ENCODE data around the gene FOXK1. TPM values are rescaled to one million over a fixed set of nuclear protein-coding genes. Genes with fewer than 3 reads are reported as not detected.

The FOXK1 gene
- total and polyA plus RNA-seq, 2 of the 13 experiments (the other 11 are each of a cell fraction or from before 2014, with no cell fraction given): 4.6 to 8.8 TPM

GRCh38 chr7:4641667-4642467, 40.2 kb upstream of the FOXK1 start (continued):
- TF ChIP-seq SOX13 (IDR thresholded peaks at IDR 0.05) (no peak), SOX13 (CRISPR knock-in tag; conservative IDR thresholded peaks at IDR 0.05 in 1 of 2, IDR thresholded peaks at IDR 0.05 in 1 of 2) (peak in 1 of 2 experiments; percentile 30; a peak in 1 of 4 replicates), KDM5A (IDR thresholded peaks at IDR 0.05; ENCODE audit: borderline replicate concordance, low read length) (no peak), RAD21 (CRISPR knock-in tag; IDR thresholded peaks at IDR 0.05) (peak; percentile 86), ZNF382 (CRISPR knock-in tag; IDR thresholded peaks at IDR 0.05; ENCODE audit: borderline replicate concordance) (no peak), ZC3H13 (CRISPR knock-in tag; IDR thresholded peaks at IDR 0.05) (peak; percentile 88), THAP8 (CRISPR knock-in tag; IDR thresholded peaks at IDR 0.05; ENCODE audit: borderline replicate concordance) (peak; percentile 94), ZNF746 (CRISPR knock-in tag; IDR thresholded peaks at IDR 0.05) (peak; percentile 92; the same call in 1 of the 2 replicates), PHF8 (CRISPR knock-in tag; IDR thresholded peaks at IDR 0.05) (peak; percentile 81), SPEN (CRISPR knock-in tag; IDR thresholded peaks at IDR 0.05; ENCODE audit: low read depth) (peak; percentile 95), RORA (CRISPR knock-in tag; IDR thresholded peaks at IDR 0.05) (no peak), ZNF660 (CRISPR knock-in tag; IDR thresholded peaks at IDR 0.05; ENCODE audit: borderline replicate concordance, low read depth) (no peak), MBNL3 (CRISPR knock-in tag; conservative IDR thresholded peaks at IDR 0.05) (no peak), ZNF567 (CRISPR knock-in tag; IDR thresholded peaks at IDR 0.05; ENCODE audit: borderline replicate concordance) (peak; percentile 95), ZNF549 (CRISPR knock-in tag; IDR thresholded peaks at IDR 0.05) (no peak), ZNF652 (CRISPR knock-in tag; IDR thresholded peaks at IDR 0.05; ENCODE audit: borderline replicate concordance, low read depth) (no peak), NR2C2 (CRISPR knock-in tag; IDR thresholded peaks at IDR 0.05; ENCODE audit: borderline replicate concordance) (peak; percentile 99), TBX3 (IDR thresholded peaks at IDR 0.05; ENCODE audit: borderline replicate concordance) (no peak), ZNF318 (CRISPR knock-in tag; IDR thresholded peaks at IDR 0.05) (peak; percentile 93; the same call in 1 of the 2 replicates)

Measured in HepG2 (cell line).